Activated CD8-positive, alpha-beta T cell treated with anti-CD3 and anti-CD28 coated beads for 36 hours (primary cell): ENCODE data around the gene SLC8A1. TPM values are rescaled to one million over a fixed set of nuclear protein-coding genes. Genes with fewer than 3 reads are reported as not detected.

Experiments used
- ATAC-seq: fragments of 200-7000 bp; cut with Tn5 transposase; one replicate; pipeline ENCODE4 v1.10.0; 2021; ENCODE audit warnings: mild to moderate bottlenecking, moderate library complexity
- CTCF ChIA-PET: fragments of 350-600 bp; sonication (Branson Sonifier 250); formaldehyde crosslinking; loops from one replicate; lab custom pipeline; 2021; ENCODE audit warnings: antibody characterized with exemption; lab: Charles Lee
- POLR2A ChIA-PET: fragments of 350-600 bp; sonication (Branson Sonifier 250); formaldehyde crosslinking; loops from one replicate; lab custom pipeline; 2021; ENCODE audit warnings: antibody characterized with exemption; lab: Charles Lee
- DNase-seq: peaks from one replicate; pipeline ENCODE4 v3.0.0-alpha.2; 2020
- H3K27ac Mint-ChIP-seq: one replicate; pipeline ENCODE4 v1.8.0; 2021; ENCODE audit warnings: mild to moderate bottlenecking, mixed read lengths
- H3K27me3 Mint-ChIP-seq: one replicate; pipeline ENCODE4 v1.8.0; 2021; ENCODE audit warnings: mixed read lengths
- H3K36me3 Mint-ChIP-seq: one replicate; pipeline ENCODE4 v1.8.0; 2021; ENCODE audit warnings: low read depth, mixed read lengths
- H3K4me1 Mint-ChIP-seq: one replicate; pipeline ENCODE4 v1.8.0; 2021; ENCODE audit warnings: low read depth, mixed read lengths
- H3K4me3 Mint-ChIP-seq: one replicate; pipeline ENCODE4 v1.8.0; 2021; ENCODE audit warnings: mild to moderate bottlenecking, moderate library complexity, mixed read lengths
- H3K9me3 Mint-ChIP-seq: one replicate; pipeline ENCODE4 v1.8.0; 2021; ENCODE audit warnings: mixed read lengths
- intact Hi-C: fragments of 100-400 bp; cut with micrococcal nuclease; formaldehyde crosslinking; loops from one replicate; pipeline ENCODE4 v1.10.0; 2022
- total RNA-seq, 2 experiments: library from RNA; stranded (reverse); gene quantifications; one replicate each; pipeline ENCODE4 v1.2.3, GENCODE V29; 2021
- TF ChIP-seq, protein P1 (sequence below): fragments of 200-600 bp; IDR thresholded peaks from one replicate; pipeline ENCODE4 v1.8.0; 2022; ENCODE audit warnings: antibody characterized with exemption, mild to moderate bottlenecking

Gene SLC8A1
- total RNA-seq, 2 experiments from 2014 or later = 0.23 to 0.34 TPM

GRCh38 chr2:40227210-40227609 lies 224.7 kb downstream of the SLC8A1 start:
- TF ChIP-seq, protein P1, sequence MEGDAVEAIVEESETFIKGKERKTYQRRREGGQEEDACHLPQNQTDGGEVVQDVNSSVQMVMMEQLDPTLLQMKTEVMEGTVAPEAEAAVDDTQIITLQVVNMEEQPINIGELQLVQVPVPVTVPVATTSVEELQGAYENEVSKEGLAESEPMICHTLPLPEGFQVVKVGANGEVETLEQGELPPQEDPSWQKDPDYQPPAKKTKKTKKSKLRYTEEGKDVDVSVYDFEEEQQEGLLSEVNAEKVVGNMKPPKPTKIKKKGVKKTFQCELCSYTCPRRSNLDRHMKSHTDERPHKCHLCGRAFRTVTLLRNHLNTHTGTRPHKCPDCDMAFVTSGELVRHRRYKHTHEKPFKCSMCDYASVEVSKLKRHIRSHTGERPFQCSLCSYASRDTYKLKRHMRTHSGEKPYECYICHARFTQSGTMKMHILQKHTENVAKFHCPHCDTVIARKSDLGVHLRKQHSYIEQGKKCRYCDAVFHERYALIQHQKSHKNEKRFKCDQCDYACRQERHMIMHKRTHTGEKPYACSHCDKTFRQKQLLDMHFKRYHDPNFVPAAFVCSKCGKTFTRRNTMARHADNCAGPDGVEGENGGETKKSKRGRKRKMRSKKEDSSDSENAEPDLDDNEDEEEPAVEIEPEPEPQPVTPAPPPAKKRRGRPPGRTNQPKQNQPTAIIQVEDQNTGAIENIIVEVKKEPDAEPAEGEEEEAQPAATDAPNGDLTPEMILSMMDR = no peak
- no peak for ATAC-seq
- ChIA-PET CTCF (interaction anchor here (1.5 kb wide), 1 partner anchor 167 kb away, joined by 3 read pairs; no protein-coding TSS in a partner anchor), POLR2A (no interaction called here)
- no peaks in the 10 kb centered on the region for H3K36me3 Mint-ChIP-seq
- no peaks in the 10 kb centered on the region for H3K9me3 Mint-ChIP-seq
- DNase-seq = no peak
- no peak overlapping the region for H3K27ac Mint-ChIP-seq
- intact Hi-C loops = no loop called here
- H3K4me3 Mint-ChIP-seq = no peak overlapping the region
- no peaks in the 10 kb centered on the region for H3K27me3 Mint-ChIP-seq
- no peaks in the 10 kb centered on the region for H3K4me1 Mint-ChIP-seq

DNA sequence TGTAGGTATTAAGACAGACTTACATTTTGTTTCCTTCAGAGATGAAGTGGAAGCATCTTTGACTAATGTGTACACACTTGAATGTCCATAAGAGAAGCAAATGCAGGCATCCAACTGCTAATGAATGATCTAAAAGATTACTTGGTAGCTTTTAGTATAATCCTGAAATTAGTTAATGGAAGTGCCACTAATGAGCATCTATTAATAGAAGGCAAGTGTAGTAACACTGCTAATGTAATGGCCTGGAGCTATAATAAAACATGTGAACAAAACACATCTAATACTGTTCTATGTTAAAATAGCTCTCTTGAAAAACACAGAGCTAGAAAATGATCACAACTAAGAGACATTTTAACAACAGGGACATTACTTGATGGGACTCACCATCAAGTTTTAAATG lies 225.3 kb downstream of the SLC8A1 start:
- intact Hi-C loops = no loop called here
- ATAC-seq (no peak), DNase-seq (no peak)
- no peaks in the 10 kb centered on the region for H3K4me1 Mint-ChIP-seq
- TF ChIP-seq, protein P1 = no peak
- CTCF ChIA-PET = interaction anchor here (1.5 kb wide), 1 partner anchor 166 kb away, joined by 3 read pairs; no protein-coding TSS in a partner anchor
- H3K36me3 Mint-ChIP-seq = no peaks in the 10 kb centered on the region
- H3K27ac Mint-ChIP-seq = no peak overlapping the region
- H3K27me3 Mint-ChIP-seq = no peaks in the 10 kb centered on the region
- H3K4me3 Mint-ChIP-seq = no peak overlapping the region
- POLR2A ChIA-PET = no interaction called here
- H3K9me3 Mint-ChIP-seq = no peaks in the 10 kb centered on the region

DNA sequence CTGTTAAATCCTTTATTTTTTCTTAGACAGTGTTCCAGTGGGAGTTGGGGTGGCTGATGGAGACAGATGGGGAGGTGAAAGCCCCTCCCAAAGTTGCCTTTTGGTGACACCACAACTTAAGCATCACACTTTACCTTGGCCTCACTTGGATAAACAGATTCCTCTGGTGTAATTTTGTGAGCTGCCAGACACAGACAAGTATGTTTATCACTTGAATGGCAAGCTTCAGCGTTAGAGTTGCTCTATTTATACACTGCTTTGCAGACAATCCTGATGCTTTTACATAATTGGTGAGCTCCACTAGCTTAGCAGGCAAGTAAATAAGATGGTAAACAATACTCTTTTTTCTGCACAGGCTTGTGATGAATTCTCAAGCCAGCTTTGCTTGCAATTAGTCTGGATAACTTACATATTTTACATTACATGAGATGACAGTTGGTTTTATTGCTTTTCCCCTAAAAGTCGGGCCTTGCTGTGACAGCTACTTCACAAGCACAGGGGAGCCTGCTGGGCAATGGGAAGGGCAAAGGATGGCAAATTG lies 226.2 kb downstream of the SLC8A1 start:
- intact Hi-C loops = no loop called here
- no peak for ATAC-seq
- Mint-ChIP-seq H3K4me1 (no peaks in the 10 kb centered on the region), H3K9me3 (no peaks in the 10 kb centered on the region), H3K4me3 (no peak overlapping the region), H3K27me3 (no peaks in the 10 kb centered on the region), H3K27ac (no peak overlapping the region), H3K36me3 (no peaks in the 10 kb centered on the region)
- DNase-seq = no peak
- TF ChIP-seq, protein P1 = no peak
- CTCF ChIA-PET = interaction anchor here (1.5 kb wide), 1 partner anchor 165 kb away, joined by 3 read pairs; no protein-coding TSS in a partner anchor
- POLR2A ChIA-PET = no interaction called here

- DNase-seq = no peak
- H3K36me3 Mint-ChIP-seq = no peaks in the 10 kb centered on the region
- no peaks in the 10 kb centered on the region for H3K9me3 Mint-ChIP-seq
- no peaks in the 10 kb centered on the region for H3K4me1 Mint-ChIP-seq
- no peaks in the 10 kb centered on the region for H3K27me3 Mint-ChIP-seq
- no peak for ATAC-seq
- ChIA-PET CTCF (no interaction called here), POLR2A (no interaction called here)
- H3K27ac Mint-ChIP-seq = no peak overlapping the region
- intact Hi-C loops = no loop called here
- TF ChIP-seq, protein P1 = no peak
- no peak overlapping the region for H3K4me3 Mint-ChIP-seq
Measured at GRCh38 chr2:40224318-40224717, 227.6 kb downstream of the SLC8A1 start.

DNA sequence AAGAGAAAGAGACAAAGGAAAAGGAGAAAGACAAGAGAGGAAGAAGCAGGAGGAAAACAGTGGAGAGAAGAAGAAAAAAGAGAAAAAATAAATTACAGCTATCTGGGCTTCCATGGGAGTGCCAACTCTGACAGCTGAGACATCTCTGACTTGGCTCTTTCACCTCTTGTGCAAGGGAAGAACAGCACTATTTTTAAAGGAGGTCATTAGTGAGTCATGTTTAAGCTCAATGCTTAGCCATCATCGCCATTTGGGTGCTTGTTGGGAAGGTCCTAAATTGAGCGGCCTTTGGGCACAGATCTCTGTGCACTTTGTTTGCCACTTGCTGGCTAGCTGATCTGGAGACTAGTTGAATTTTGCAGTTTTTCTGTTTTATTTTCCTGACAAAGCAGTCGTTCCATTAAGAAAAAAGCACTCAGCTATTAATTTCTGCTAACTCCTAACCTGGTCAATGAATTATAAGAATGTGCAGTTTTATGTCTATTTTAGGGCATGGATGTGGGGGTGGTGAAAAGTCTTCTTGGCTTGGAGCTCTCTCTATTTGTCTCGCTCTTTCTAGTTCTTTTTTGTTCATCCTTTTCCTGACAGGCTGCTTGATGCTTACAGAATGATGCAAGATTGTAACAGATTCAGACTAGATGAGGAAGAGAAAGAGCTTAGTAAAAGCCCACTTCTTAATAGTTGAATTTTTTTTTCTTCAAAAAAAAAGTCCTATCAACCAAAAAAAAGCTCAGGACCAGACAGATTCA lies 231.5 kb downstream of the SLC8A1 start:
- TF ChIP-seq, protein P1 = no peak
- Mint-ChIP-seq H3K4me3 (no peak overlapping the region), H3K4me1 (no peaks in the 10 kb centered on the region), H3K27ac (no peak overlapping the region), H3K36me3 (no peaks in the 10 kb centered on the region), H3K27me3 (no peaks in the 10 kb centered on the region), H3K9me3 (peaks cover 5% of the 10 kb centered on the region)
- DNase-seq (no peak), ATAC-seq (no peak)
- intact Hi-C loops = no loop called here
- POLR2A ChIA-PET = no interaction called here
- CTCF ChIA-PET = no interaction called here
